HG02678 (cell line): ENCODE measurements around the gene LAMA2.

Experiments
- ATAC-seq: cut with Tn5 transposase; IDR thresholded peaks from one replicate; pipeline ENCODE4 v1.9.1; 2021; ENCODE audit warnings: mild to moderate bottlenecking, moderate library complexity; ENCODE audit not compliant: unreplicated experiment

LAMA2 gene

DNA sequence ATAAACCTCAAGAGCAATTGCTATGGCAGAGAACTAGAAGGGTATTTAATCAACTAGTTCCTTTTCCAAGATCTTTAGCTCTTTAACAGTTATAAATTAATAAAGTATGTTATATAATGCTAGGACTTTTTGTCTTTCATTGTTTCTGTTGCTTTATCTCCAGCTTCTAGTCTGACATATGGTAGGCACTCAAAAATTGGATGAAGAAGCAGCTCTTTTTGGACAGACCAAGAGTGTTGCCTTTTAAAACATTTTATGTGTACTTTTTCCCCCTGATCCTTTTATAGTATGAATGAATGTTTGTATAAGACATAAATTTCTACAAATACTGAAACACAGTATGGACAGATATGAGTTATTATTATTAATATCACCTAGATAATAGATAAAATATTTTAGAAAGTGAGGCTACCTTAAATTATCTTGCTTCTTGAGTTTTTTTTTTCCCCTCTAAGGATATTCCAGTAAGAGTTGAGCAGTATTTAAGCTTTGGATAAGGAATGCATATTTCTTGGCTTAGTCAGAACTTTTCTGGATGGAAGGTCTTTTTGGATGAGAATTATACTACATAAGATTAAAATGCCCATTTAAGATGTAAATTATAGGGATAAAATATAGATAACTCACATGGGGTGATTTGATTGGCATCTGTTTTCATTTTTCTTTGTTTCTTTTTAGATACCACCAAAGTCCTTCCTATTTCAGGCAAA lies 16.6 kb downstream of the LAMA2 start:
- ATAC-seq: no peak

DNA sequence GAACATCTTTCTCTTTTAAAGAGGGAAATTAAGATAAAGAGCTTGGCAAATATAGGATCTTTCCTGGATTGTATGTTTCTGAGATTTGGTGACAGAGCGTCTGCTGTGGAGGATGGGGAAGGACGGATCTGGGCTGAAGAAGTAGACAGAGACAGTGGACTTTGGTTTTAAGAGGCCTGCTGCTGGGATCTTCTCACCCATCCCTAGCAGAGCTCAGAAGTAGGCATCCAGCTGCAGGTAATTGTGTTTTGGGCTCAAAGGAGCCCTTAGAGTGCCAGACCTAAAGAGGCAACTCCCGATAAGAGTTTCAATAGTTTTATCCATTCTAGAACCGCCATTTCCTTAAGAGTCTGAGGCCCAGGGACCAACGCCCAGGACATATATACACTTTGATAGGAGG lies 20.8 kb downstream of the LAMA2 start:
- ATAC-seq: no peak

DNA sequence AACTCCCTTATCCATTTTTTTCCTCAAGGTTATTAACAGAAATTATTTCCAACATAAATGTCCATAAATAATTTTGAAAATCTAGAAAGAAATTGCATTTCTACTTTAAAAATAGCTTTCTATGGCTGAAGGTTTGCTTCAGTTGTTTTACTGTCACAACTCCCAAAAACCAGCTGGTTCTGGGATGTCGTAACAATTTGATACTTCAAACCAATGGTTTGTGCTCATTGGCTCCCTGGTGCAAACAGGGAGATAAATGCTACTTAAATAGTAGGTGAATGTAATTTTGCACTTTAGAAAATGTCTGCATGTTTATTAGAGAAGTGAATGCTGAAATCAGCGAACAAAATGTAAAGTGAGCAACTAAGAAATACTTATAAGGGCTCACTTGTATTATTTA lies 31.1 kb downstream of the LAMA2 start:
- ATAC-seq: no peak

DNA sequence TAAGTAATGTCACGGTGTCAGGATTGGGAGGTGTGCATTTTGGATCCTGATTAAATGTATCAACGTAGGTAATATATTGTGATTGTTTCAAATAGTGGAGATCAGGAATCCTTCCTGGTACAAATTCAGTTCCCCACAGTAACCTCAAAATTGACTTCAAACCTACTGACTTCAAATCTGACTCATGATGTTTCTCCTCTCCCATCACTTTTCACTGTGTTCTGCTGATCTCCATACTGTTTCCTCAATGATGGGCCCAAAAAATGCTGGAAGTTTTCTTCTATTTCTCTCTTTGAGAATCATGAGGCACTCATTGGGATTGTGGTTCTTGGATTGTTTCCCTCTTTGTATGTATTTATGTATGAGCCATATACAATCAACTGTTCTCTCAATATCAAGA lies 35.9 kb downstream of the LAMA2 start:
- ATAC-seq: no peak

DNA sequence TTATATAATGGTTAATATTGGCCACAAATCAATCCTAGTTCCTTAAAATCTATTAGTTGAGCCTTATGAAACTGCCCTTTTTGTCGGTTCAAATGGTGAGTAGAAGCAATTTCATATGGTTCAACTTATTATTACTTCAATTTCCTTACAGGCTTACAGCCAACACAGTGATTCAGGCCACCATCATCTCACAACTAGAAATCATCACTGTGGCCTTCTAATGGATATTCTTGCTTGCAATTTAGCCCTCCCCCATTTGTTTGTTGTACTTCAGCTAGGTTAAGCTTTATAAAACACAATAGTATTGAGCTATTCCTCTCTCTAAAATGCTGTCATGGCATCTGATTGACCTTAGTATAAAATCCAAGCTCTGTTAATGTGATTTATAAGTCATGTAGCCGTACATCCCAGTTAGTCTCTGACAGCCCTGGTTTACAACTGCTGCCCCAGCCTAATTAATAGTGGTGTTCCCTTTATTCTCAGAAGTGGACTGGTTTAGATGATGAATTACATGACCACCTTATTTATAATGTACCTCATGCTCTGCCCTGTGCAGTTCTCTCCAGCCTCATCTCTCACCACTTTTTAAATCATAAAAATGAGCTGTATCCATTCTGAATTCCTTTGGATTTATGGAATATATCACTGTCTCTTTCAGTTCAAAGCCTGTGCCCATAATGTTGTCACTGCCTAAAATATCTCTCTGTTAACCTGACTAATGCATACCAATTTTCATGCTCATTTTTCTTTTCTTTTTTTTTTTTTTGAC lies 36.7 kb downstream of the LAMA2 start:
- no peak for ATAC-seq

DNA sequence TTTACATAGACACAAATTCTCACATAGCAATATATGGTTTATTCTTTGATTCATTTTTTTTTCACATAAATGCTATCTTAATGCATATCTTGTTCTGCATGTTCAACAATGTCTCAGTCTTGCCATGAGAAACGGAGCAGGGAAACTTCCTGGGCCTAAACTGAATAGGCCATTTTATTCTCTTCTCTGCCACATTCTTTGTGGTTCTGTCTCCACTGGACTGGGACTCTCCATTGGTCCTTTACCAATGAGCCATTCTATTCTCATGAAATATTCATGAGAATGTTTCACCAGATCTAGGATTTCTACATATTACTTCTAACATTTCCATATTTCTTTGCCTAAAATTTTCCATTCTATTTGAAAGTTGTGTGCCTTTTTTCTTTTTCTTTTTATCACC lies 42.8 kb downstream of the LAMA2 start:
- no peak for ATAC-seq

DNA sequence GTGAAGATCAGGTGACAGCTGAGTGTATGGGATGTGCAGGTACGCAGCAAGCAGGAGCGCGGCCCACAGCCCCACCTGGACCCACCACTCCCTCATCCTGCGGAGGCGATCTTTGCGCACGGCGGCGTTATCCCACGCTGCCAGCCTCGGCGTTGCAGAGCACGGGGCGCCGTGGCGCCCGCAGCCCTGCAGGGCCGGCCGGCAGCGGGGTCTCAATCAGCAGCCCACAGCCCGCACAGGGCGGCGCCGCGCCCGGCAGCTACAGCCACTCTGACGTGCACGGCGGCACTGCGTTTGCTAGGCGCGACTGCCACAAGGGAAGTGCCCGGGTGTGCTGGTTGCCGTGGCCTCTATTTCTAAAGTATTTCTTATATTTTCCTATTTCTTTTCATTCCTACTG lies 46.9 kb downstream of the LAMA2 start:
- no peak for ATAC-seq

DNA sequence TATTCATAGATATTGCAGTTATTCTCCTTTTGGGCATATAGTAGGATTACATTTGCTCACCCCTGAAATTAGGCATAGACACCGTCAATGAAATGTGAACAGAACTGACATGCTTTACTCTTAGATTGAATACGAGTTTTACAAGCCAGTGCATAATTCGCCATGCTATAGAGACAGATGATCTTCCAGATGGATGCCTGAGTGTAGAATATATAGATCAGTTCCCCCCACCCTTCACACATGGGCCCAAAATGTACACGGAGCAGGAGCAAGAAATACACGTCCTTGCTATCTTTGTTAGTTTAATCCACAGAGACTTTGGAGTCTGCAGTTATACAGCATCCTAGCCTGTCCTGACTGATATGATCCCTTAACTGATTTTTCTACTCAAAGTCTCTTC lies 47.4 kb downstream of the LAMA2 start:
- no peak for ATAC-seq

DNA sequence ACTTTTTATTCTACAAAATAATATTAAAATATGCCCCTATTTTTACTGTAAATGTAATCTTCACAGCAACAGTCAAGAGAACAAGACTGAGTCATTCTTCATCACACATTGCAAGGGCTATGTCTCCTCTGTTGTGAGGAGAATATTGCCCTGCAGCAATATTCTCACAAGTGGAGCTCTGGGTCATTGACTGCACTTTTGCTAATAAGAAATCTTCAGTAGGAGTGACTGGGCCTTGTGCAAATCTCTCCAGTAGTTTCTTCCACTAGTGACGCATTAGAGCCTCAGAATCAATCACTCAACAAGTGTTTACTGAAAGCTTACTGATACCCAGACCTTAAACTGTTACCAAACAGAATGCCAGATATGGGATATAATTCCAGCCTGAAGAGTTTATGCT lies 49.1 kb downstream of the LAMA2 start:
- ATAC-seq: no peak

DNA sequence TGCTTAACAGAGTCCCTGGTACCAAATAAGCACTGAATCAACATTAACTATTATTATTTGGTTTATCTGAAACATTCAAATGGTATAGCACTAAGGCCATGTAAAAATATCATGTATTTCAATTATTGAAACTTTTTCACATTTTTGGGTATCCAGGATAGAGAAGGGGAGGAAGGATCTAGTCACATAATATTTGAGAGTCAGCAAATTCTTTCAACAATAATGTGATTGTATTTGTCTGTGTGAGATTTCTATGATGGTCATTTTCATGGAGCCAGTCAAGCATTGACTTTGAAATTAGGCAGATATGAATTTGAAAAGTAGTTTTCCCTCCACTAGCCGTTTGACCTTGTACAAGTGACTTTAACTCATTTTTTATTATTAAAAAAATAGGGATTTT lies 67.9 kb downstream of the LAMA2 start:
- no peak for ATAC-seq

DNA sequence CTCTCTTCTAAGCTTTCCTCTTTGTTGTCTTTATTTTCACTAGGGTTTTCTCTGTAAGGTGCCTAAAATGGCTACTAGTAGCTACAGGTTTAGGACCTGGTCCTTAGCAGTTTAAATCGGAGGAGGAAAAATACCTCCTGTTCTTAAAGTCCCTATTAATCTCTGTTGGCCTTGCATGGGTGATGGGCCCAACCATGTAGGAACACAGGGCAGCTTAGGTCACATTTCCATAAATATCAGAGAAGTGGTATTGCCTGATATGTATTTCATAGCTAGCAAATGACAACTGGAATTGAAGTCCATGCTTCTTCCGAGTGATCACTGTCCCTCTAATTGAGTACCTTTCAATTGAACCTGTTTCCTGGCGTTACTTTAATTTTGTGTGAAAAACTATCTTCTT lies 70.0 kb downstream of the LAMA2 start:
- no peak for ATAC-seq

DNA sequence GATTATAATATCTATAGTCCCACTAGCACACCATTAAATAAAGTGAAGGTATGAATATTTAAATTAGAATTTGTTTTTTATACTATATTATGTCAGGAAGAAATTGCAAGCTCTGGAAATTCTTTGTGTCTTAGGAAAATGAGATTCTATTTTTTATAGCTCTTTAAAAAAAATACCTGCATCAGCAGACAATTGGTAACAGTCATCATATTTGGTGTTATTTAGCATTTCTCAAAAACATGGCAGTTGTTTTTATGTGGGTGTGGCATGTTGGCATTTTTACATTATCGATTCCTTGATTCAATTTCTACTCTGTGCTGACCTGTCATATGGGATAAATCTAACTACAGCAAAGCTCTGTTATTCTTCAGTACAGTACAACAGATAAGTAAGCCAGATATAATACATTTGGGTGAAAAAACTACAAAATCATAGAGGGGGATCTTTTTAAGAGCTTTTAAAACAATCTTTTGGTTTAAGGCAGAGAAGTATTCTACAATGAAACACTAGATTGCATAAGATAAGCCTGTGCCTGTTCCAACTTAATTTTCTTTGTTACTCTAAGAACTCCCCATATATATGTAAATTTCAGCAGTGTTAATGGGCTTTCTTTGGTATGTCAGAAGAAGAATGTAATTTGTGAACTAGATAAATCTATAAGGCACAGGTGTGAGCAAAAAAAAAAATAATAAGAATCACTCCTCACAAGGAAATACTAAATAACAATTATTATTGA lies 71.5 kb downstream of the LAMA2 start:
- no peak for ATAC-seq

DNA sequence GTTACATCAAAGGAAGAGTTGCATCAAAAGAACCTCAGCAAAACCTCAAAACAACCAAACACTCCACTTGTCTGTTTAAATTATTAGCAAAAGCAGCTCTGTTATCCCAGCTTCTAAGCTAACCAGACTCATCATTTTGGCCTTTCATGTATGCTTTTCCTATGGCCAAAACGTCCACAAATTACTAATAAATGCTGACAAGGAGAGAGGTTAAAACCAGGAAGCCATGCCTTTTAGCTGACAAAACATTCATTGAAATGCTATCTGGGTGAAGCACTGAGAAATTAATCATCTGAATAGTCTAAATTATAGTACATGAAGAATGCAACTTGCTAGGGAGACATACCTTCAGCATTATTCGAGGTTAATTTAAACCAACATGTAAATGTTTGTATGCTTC lies 80.6 kb downstream of the LAMA2 start:
- ATAC-seq: no peak

DNA sequence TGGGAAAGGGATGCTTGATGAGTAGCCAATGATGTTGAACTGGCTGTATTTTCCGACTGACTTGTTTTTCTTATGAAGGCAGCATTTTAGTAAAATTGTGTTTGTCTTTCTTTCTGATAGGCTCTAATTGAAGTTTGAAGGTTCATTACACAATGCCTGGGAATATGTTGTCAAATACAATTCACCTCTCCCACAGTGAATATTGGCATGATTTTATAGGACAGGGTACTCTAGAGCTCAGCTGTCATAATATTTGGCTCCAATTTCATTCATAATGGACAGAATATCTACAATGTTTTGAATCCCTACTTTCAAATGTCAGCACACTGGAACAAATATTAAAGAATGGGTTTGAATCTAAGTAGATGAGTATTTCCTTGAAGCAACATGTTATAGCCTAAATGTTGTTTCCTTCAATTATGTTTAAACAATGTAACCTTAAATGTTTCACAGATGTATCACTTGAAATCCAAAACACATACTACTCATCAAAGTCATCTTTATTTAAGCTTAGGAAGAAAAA lies 81.4 kb downstream of the LAMA2 start:
- no peak for ATAC-seq

DNA sequence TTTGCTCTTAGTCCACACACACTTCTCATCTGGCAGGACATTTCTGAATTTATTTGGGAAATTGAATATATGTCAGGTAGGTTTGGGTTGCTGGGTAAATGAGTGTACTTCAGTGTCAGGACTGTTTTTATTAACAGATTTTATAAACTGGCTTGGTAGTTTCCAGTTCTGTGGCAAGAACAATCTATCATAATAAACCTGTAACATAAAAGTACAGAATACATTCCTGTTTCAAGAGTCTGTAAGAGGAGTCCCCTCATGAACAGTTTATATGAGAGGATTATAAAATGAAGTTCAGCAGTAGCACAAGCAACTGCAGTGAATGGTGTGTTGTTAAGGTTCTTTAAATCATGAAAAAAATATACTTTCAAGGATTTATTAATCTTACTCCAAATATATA lies 81.8 kb downstream of the LAMA2 start:
- ATAC-seq: no peak

DNA sequence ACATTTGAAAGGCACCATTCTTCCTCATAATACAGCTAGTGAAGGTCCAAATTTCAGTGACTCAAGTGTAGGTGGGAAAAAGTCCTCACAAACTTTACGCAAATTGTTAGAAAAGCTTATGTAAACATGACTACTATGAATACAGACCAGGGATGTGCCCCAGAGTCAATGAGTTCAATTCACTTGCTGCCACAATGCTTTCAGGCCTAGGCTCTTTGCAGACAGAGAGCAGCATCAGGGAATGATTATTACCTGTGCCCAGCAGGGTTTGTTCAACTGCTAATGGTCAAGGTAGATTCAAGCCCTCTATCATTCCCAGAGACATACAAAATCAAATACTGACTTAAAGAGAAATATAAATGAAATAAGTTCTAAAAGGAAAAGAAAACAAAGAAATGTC lies 84.0 kb downstream of the LAMA2 start:
- ATAC-seq: no peak

DNA sequence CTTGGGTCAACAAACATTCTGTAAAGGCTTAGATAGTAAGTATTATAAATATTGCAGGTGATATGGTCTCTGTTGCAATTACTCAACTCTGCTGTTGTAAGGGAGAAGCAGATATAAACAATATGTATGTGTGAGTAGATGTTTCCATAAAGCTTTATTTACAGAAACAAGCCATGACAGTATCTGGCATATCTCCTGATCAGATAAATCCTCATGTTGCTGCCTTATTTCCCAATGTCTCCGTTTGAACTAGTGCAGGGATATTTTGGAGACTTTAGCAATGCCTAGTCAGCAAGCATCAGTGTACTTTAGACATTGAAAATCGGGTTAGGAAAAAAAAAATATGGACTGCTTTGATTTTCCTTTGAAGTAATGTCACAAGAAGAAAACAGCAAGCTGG lies 96.1 kb downstream of the LAMA2 start:
- ATAC-seq: no peak

DNA sequence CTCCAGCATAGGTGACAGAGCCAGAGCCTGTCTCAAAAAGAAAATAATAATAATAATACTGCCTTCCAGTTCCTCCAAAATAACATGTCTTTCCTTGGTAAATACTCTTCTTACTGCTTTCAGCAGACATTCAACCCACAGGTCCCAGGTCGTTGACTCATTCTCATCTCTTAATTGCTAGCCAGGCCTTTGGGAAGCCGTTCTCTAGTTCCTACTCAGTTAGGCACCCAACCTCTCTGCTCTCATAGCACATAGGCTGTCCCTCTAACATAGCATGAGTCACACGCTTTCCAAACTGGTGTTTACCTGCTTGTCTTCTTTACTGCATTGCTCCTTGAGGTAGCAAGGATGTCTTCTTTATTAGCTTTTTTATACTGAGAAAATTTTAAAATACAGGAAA lies 98.8 kb downstream of the LAMA2 start:
- no peak for ATAC-seq

DNA sequence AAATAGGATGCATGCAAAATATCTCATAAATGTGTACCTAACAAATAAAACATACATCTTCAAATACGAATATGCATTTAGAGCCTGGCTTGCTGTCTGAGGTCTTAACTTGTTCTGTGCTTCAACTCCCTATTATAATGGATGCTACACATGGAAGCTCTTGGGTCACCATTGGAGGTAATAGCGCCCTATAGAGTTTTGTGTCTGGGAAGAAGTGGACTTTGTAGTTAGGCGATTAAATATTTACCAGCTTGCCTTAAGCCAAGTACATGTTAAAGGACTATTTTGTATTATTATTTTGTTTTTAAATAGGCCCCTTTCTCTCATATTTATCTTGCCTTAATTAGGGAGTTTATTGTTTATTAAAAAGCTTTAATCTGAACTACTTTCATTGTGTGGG lies 107.4 kb downstream of the LAMA2 start:
- no peak for ATAC-seq

DNA sequence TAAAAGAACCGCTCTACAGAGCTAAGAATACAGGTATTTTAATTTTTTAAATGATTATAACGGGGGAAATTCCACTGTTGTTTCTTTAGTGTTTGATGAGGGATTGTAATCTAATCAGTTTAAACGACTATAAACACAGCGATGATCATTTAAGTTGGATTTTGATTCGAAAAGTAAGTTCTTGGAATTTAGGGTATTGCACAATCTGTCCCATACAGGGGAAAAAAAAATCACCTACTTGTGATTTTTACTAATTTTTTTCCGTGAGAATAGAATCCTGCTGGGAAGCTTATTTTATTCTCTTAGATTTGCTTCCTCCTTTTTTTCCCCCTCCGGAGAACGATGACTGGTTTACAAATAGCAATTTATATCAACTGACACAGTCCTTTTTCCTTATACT lies 108.0 kb downstream of the LAMA2 start:
- ATAC-seq: no peak

DNA sequence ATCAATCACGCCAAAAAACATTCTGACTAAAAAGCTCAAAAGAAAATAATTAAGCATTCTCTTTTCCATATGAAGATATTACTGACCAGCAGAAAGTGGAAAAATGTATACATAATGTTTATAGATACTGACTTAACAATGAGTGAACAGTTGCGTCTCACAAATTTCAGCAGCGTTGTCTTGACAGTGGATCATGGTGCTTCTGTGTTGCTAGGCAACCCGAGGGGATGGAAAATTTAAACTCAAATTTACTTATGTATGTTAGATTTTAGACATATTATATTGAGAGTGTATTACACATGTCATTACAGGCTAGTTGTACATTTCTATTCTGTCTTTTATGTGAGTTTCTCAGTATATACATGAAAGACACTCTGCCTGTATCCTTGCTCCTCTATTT lies 110.2 kb downstream of the LAMA2 start:
- no peak for ATAC-seq

DNA sequence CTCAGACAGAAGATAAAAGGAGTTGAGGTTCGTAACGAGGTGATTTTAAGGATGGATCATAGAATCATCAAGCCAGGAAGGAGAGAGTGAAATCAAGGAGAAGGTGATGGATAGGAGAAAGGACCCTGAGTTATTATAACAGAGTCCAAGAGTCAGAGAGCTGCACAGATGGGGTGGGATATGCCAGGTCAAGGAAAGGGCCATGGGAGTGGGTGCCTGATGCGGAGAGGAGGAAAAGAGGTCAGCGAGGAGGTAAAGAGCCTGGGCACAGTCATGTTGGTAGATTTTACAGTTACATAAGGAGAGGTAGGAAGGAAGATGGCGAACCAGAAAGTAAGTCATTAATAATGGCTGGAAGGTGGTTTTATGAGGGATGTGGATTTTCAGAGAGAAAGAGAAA lies 114.9 kb downstream of the LAMA2 start:
- ATAC-seq: no peak
